GM13976 (cell line): ENCODE results near the gene HPCAL1.

ENCODE experiments used
- DNase-seq: peaks from one replicate; pipeline ENCODE4 v3.0.0; 2012; ENCODE audit warnings: low spot score
- in situ Hi-C: fragments of 300-500 bp; cut with MboI; formaldehyde crosslinking; loops from one replicate; pipeline ENCODE4 v1.12.0; 2022; ENCODE audit warnings: low sequenced_read_pairs, mixed read lengths, inconsistent platforms; ENCODE audit not compliant: unreplicated experiment
- TF ChIP-seq, protein P1 (sequence below): IDR thresholded peaks from 2 replicates; pipeline ENCODE4 v1.5.1; 2012; ENCODE audit warnings: borderline replicate concordance, mild to moderate bottlenecking; ENCODE audit not compliant: insufficient read depth; ENCODE audit errors: extremely low read depth, missing control alignments, control extremely low read depth

The HPCAL1 gene

DNA sequence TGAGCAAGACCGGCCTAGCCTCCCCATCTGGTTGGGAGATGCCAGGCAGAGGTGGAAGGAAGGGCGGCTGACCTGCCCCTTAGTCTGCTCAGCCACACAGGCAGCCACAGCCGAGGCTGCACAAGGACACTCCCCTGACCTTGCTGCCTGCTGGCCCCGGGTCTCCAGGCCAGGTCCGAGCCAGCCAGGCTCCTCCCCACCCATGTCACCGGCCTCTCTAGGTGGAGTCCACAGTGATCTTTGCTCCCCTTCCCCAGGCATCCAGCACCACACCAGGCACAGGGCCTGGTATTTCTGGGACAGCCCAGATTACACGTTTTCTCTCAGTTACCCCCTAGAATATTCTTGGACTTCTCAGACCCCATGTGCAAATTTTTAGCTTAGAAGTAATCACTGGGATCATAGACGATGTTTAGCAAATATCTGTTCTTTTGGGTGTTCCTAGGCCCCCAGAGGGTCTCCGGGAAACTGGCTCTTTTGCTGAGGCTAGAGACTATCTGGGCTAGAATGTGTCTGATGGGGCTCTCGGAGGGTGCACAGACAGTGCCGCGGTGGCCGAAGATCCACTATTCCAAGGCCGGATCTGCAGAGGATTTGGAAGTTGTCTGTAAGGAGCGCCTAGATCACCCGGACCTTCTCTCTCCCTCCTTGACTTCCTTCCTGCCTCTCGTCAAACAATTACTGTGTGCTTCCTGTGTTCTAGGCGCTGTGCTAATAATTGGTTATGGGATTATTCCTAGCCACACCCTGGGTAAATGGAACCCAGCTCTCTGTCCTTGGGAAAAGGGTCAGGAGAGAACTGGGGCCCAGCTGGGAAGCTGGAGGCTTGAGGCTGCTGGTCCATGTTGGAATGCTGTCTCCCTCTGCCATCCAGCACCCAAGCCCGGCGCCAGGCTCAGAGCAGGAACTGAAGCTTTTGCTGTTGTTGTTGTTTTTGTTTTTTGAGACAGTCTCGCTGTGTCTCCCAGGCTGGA is 98.6 kb downstream of the HPCAL1 start:
- TF ChIP-seq, protein P1, sequence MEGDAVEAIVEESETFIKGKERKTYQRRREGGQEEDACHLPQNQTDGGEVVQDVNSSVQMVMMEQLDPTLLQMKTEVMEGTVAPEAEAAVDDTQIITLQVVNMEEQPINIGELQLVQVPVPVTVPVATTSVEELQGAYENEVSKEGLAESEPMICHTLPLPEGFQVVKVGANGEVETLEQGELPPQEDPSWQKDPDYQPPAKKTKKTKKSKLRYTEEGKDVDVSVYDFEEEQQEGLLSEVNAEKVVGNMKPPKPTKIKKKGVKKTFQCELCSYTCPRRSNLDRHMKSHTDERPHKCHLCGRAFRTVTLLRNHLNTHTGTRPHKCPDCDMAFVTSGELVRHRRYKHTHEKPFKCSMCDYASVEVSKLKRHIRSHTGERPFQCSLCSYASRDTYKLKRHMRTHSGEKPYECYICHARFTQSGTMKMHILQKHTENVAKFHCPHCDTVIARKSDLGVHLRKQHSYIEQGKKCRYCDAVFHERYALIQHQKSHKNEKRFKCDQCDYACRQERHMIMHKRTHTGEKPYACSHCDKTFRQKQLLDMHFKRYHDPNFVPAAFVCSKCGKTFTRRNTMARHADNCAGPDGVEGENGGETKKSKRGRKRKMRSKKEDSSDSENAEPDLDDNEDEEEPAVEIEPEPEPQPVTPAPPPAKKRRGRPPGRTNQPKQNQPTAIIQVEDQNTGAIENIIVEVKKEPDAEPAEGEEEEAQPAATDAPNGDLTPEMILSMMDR = no peak
- no peak for DNase-seq
- in situ Hi-C loops = no loop called here

DNA sequence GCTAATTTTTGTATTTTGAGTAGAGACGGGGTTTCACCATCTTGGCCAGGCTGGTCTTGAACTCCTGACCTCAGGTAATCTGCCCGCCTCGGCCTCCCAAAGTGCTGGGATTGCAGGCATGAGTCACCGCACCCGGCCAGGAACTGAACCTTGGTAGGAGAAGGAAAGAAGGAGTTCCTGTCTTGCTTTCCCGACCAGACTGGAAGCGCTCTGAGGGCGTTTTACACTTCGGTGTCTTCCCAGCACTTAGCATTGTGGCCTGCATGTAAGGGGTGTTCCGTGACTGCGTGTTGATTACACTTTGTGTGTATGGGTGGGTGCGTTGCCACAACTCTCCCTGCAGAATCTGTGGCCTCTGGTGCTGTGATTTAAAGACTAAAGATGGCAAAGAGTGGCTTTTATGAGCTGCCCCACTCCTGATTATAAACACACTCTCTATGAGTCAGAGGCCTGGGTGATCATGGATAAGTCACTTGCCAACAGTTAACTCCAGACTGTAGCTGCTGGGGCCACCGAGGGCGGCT is 99.4 kb downstream of the HPCAL1 start:
- TF ChIP-seq, protein P1 = no peak
- in situ Hi-C loops = no loop called here
- DNase-seq = no peak

DNA sequence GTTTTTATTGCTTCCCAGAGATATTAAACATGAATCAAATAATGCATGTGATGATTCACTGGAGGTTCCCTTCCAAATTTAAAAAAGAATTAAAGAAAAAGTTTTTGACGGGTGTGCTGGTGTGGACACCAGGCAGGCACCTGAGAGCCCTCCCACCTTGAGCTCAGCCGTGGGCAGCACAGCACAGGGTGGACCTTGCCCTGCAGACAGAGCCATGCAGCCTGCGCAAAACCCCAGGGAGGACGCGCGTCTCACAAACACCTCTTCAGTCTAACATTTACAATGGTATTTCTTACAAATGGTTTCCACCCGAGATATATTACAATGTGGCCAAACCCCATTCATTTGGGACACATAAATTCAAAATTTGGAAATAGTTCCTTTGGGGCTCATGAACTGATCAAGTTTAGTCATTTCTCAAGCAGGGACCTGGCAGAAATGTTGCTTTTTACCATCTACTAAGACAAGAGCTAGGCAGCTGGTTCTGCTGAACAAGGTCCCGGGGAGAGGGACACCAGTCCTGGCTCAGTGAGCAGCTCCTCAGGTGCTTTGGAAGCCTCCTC is 100.0 kb downstream of the HPCAL1 start:
- TF ChIP-seq, protein P1 = no peak
- in situ Hi-C loops = no loop called here
- DNase-seq = no peak

DNA sequence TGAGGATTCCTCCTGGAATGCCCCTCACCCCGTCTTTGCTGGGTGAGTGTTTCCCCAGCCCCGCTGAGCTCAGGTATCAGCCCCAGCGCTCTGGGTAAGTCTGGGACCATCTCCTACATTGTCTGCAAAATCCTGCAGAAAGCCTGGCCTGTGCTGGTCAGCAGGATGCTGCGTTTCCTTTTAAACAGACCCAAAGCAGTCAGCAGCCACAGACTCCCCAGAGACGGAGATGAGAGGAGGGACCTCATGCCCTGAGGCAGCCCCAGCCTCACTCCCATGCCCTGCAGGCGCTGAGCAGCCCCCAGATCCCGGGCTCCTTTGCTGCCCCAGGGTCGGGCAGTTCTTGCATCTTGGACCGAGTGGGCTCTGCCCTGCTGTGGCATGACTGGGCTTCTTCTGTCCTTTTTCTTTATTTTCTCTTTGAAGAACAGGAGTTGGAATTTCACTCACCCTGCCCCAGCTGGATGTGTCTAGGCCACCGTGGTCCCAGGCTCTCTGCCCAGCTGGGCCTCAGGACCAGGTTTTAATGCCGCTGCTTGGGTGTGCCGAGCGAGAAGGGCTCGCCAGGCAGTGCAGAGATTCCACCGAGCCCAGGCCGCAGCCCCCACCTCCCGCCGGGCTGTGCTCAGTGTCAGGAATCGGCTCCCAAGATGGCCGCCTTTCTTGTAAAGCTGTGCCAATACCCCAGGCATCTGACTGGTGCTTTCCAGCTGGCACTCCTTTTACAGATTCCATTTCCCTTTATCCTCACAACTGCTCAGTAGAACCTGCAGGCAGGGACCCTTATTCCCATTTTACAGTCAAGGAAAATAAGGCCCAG is 101.8 kb downstream of the HPCAL1 start:
- TF ChIP-seq, protein P1 = no peak
- in situ Hi-C loops = no loop called here
- no peak for DNase-seq

DNA sequence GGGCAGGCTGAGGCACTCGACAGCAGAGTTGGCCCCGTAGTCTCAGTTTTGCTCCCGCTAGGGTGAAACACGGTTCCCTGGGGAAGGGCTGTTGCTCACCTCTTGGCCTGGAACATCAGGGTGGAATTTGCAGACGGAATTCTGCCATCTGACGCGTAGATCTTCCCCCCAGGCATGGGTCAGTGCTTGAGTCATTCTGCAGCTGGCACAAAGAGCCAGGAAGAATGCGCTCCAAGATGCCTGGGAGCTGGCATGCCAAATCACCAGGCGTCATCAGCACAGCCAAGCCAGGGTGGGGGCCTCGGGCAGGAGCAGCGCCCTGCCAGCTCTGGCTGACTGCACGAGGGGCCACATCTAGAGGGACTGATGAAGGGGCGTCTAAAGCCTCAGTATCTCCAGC is 102.7 kb downstream of the HPCAL1 start:
- in situ Hi-C loops = no loop called here
- DNase-seq = no peak
- TF ChIP-seq, protein P1 = no peak

DNA sequence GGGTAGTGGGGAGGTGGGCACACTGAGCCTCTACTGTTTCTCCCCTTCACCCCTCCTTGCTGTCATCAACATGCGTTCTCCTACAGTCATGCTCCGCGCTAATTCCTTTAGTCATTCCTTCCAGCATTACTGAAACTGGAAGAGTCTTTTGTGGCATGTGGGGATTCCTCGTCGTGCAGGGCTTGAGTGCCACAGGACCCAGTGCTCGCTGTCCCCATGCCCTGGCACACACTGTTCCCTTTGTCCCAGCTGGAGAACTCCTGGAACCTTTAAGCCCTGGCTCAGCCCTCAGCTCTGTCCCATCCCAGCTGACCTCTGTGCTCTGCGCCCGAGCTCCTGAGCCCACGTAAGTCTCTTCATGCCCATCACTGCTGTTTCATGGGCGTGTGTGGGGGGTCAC is 103.3 kb downstream of the HPCAL1 start:
- in situ Hi-C loops = no loop called here
- TF ChIP-seq, protein P1 = no peak
- no peak for DNase-seq
